SIG-M5 (cell line): ENCODE results near the gene CCDC149.

Experiments
- DNase-seq: peaks from one replicate; lab custom pipeline; 2025; lab: John Stamatoyannopoulos, UW

The CCDC149 gene

GRCh38 chr4:24801136-24801855, 111.5 kb downstream of the CCDC149 start:
- DNase-seq = no peak

GRCh38 chr4:24800325-24800895, 112.4 kb downstream of the CCDC149 start:
- no peak for DNase-seq

GRCh38 chr4:24799544-24800324, 113.1 kb downstream of the CCDC149 start:
- no peak for DNase-seq

GRCh38 chr4:24799196-24799543, 113.7 kb downstream of the CCDC149 start:
- no peak for DNase-seq

DNA sequence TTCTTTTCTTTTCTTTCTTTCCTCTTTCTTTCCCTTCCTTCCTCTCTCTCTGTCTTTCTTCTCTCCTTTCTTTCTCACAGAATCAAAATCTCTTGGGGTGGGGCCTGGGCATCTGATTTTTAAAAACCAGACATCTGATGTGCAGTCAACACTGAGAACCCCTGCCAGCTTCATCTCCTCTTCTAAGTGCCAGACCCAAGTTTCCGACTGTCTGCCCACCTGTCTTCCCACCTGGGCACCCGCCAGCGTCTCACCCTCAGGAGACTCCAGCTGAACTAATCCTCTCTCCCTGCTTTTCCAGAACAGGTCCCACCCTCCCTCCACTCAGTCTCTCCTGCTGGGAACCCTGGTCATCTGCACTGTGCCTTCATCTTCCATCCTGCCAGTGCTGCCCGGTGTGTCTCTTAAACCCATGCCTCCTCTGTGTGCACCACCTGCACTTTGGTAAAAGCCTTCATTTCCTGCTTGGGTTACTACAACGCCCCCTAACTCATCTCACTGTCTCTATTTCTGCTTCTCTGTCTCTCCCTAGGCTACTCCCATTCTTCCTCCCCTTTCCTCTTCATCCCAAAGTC, 114.7 kb downstream of the CCDC149 start:
- DNase-seq = no peak

GRCh38 chr4:24796620-24797019, 116.2 kb downstream of the CCDC149 start:
- no peak for DNase-seq

- no peak for DNase-seq
Observed at GRCh38 chr4:24795666-24796381, 117.0 kb downstream of the CCDC149 start.

DNA sequence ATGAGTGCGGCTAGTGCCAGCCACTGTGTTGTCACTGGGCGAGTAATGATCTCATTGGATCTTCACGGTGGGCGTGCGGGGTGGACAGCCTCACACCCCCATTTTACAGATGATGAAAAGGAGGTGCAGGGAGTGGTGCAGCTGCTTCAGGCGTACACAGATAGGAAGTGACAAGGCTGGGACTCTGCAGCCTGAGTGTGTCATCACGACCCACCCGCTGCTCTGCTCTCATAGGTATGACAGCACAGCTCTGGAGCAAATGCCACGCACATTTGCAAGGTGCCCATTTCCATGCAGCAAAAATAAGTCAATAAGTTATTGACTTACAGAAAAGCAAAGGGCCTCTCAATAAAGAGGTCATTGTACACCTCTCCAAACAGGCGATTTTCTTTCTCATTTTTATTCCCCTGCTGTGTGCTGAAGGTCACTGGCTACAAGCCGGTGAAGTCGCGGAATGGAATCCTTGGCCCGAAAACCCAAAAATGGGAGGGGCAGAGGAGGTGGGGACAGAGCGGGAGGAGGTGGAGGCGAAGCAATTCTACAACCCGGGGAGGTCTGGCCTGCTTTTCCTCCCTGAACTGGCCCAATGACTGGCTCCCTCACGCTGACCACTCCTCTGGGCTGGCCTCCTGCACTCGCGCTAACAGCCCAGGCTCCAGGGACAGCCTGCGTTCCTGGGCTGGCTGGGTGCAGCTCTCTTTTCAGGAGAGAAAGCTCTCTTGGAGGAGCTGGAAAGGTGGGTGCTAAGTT, 117.8 kb downstream of the CCDC149 start, which contains the start of gene SOD3:
TSS of gene SOD3 (plus strand) at position 658 of the 750 bp plus-strand sequence. CDS start 3,949 bp downstream, outside the sequence.
- no peak for DNase-seq

- no peak for DNase-seq
Observed at GRCh38 chr4:24794480-24794879, 118.4 kb downstream of the CCDC149 start.

DNA sequence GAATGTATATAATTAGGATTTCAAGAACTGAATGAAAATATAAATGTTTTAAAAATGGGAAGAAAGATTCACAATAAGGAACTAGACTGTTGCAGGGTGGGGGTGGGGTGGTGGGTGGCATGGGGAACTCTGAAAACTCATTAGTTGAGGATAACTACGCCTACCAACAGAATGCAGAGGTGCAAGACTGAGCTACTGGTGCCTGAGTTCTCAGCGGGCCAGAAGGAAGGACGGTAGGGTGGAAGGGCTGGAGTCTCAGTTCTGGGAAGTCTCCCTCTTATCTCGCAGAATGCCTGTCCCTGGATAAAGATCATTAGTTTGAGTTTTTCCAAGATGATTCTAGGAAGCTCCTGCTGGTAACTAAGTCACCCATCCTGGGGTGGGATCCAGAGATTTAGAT, 118.8 kb downstream of the CCDC149 start:
- no peak for DNase-seq

DNA sequence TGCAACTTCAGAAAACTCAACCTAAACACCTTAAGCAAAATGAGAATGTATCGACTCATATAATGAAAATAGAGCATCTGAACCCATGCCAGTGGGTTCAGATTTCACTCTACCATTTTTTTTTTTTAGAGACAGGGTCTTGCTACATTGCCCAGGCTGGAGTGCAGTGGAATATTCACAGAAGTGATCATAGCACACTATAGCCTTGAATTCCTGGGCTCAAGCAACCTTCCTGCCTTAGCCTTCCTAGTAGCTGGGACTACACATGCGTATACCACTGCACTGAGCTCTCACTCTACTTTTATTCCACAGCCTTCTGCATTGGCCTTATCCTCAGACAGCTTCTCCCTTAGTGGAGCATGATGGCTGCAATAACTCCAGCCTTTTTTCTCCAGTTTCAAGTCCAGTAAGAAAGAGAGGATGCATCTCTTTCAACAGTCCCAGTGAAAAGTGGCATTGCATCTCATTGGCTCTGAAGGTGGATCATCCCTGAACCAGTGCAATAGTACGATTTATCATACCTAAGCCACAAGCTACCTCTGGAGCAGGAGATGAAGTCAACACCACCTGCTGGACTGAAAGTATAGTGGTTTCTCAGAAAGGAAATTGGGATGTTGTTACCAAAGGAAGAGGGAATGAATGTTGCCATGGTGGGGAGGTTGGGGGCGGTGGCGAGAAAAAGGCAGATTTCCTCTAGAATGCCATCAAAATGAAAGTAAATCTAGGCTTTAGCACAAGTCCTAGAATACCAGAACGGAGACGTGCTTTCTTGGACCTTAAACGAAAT, 119.4 kb downstream of the CCDC149 start:
- no peak for DNase-seq

- DNase-seq = no peak
Observed at GRCh38 chr4:24792552-24792951, 120.3 kb downstream of the CCDC149 start.

DNA sequence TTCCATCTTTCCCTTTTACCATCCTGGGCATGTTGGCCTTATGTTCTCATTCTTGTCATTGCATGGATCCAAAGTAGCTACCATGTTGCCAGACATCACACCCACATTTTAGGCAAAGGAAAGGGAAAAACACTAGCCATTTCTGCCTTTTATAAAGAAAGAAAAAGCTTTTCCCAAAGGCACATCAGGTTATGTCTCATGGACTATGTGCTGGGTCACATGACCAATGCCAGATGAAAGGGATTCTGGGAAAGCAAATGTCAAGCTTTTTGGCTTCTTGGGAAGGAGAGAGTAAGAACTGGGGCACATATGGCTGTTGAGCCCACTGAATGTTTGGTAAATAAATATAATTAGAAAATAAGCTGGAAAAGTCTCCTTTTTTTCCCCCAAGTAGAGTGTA, 121.8 kb downstream of the CCDC149 start:
- DNase-seq = no peak

GRCh38 chr4:24783506-24783905, 129.3 kb downstream of the CCDC149 start:
- no peak for DNase-seq

DNA sequence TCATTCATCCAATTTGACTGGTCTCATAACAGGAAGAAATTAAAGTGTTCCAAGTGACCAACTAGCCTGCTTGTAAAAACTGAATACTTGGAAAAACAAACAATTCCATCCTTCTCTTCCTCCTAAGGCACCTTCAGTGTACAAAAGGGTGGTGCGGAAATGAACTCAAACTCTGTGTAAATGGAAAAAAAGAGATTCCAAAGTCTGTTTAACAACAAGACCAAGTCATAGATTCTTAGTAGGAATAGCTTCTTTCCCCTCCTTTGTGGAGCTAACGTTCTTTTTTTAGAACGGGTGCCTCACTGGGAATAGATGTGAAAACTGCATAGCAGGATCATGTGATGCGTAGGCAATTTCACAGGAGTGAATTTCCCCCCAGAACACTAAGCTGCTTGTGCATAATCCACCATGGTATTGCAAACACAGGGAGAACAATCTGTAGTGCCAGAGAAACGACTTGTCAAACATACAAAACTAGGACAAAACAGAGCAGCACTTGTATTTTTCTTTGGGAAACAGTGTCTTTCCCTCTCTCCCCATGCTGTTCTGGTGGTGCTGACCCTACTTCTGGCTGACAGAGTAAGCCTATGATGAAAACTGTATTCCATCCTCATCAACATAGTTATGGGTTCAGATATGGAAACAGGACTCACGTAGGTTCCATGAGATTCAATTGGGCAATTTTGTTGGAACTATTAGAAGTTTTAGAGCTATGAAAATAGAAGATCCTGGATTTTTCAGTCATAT, 130.7 kb downstream of the CCDC149 start:
- no peak for DNase-seq

- DNase-seq = no peak
Observed at GRCh38 chr4:24780936-24781495, 131.8 kb downstream of the CCDC149 start.

- DNase-seq = no peak
Observed at GRCh38 chr4:24778464-24779225, 134.2 kb downstream of the CCDC149 start.

GRCh38 chr4:24777536-24778463, 135.0 kb downstream of the CCDC149 start:
- DNase-seq = no peak
